Lower leg skin (tissue), 4 donors: ENCODE data around the gene SON. TPM values are rescaled to one million over a fixed set of nuclear protein-coding genes. Genes with fewer than 3 reads are reported as not detected.
"Not testable (repeated sequence)": the region's sequence is repeated elsewhere in the genome, so short reads cannot be mapped to it uniquely, and the experiment has no call there.

ENCODE experiments used
- DNase-seq, 2 donors: peaks; one replicate each; pipeline ENCODE4 v3.0.0-alpha.2; 2019; ENCODE audit warnings: low spot score in 2 of 2
- H3K4me3 ChIP-seq: fragments of 200-600 bp; sonication (generic); 2 replicates; pipeline ENCODE4 v1.5.1; 2017; ENCODE audit warnings: mild to moderate bottlenecking, low read depth; ENCODE audit not compliant: poor library complexity, severe bottlenecking
- CTCF ChIP-seq, 3 donors: fragments of 450-650 bp; IDR thresholded peaks; one replicate each; pipeline ENCODE4 v1.5.1; 2016; ENCODE audit warnings: antibody characterized with exemption in 3 of 3, mild to moderate bottlenecking in 3 of 3, moderate library complexity in 2 of 3
- POLR2A ChIP-seq, 2 donors: fragments of 450-650 bp; IDR thresholded peaks; one replicate each; pipeline ENCODE4 v1.6.1; 2016 to 2017; ENCODE audit warnings: antibody characterized with exemption in 2 of 2, mild to moderate bottlenecking in 1 of 2, moderate library complexity in 1 of 2
- WGBS, 2 donors: methylation state at CpG; one replicate each; pipeline ENCODE4 v1.1.5; 2018; 5-methylcytosine and 5-hydroxymethylcytosine counted together
- intact Hi-C: fragments of 100-400 bp; cut with DNase I; formaldehyde crosslinking; loops from one replicate; pipeline ENCODE4 v1.15.0; 2023; ENCODE audit warnings: low total_unique reads
- total RNA-seq, 4 donors: library from RNA; depleted of rRNA; stranded (reverse); fragments of >200 nt; gene quantifications; one replicate each; pipeline ENCODE4 v1.1.0, GENCODE V29; 2016

The SON gene
- total RNA-seq, 4 donors from 2014 or later = 199 to 314 (median 256) TPM

GRCh38 chr21:33622253-33622652 is 79.4 kb downstream of the SON start:
- no peak overlapping the region for H3K4me3 ChIP-seq
- DNase-seq = no peak
- TF ChIP-seq POLR2A (IDR thresholded peaks at IDR 0.05) (no peak), CTCF (IDR thresholded peaks at IDR 0.05) (no peak)
- intact Hi-C loops = no loop called here

GRCh38 chr21:33626151-33626550 is 83.3 kb downstream of the SON start:
- DNase-seq, intact Hi-C loops, H3K4me3 ChIP-seq: not testable (repeated sequence)
- WGBS, 2 donors = 89 to 96% methylated on average over 7 of the region's 7 CpGs

Other genes starting within 250 kb of the SON start
- 10 to 100 TPM; 17.0 to 19.4 (median 19.0) TPM for gene IFNAR1, start 218.1 kb upstream of the SON start, total RNA-seq
- 10 to 100 TPM; 46.7 to 74.1 (median 60.9) TPM for gene IFNGR2, start 139.6 kb upstream of the SON start, total RNA-seq
- 10 to 100 TPM; 36.4 to 48.7 (median 38.2) TPM for gene TMEM50B, start 63.1 kb upstream of the SON start, total RNA-seq
- gene DNAJC28, start 51.3 kb upstream of the SON start, total RNA-seq = 1 to 10 TPM in 1 of 4 donors, under 1 TPM in 3; 0.08 to 2.3 (median 0.40) TPM
- 10 to 100 TPM; 44.8 to 62.4 (median 57.3) TPM for gene GART, start 921 bp upstream of the SON start, total RNA-seq
- 10 to 100 TPM in 1 of 4 donors, 1 to 10 TPM in 3; 6.2 to 14.4 (median 7.0) TPM for gene DONSON, start 45.6 kb downstream of the SON start, total RNA-seq
- 10 to 100 TPM; 12.8 to 34.2 (median 15.0) TPM for gene CRYZL1, start 98.7 kb downstream of the SON start, total RNA-seq
- 10 to 100 TPM; 17.4 to 39.5 (median 31.7) TPM for gene ITSN1, start 99.5 kb downstream of the SON start, total RNA-seq